Left kidney (tissue), 2 donors: ENCODE data around the gene GRID1. TPM values are rescaled to one million over a fixed set of nuclear protein-coding genes. Genes with fewer than 3 reads are reported as not detected.
"Not testable (repeated sequence)": the region's sequence is repeated elsewhere in the genome, so short reads cannot be mapped to it uniquely, and the experiment has no call there.

Source experiments
- DNase-seq: peaks from one replicate; pipeline ENCODE4 v3.0.0-alpha.2; 2013
- polyA plus RNA-seq: library from polyadenylated mRNA; unstranded; fragments of 120-200 nt; gene quantifications from one replicate; pipeline ENCODE4 v1.2.1, GENCODE V29; 2013; ENCODE audit not compliant: insufficient read length

GRID1 gene
- polyA plus RNA-seq, 1 donor = 1.1 TPM

GRCh38 chr10:85863301-85864172 lies 503.1 kb downstream of the GRID1 start:
- DNase-seq = no peak

GRCh38 chr10:85862771-85863170 lies 503.8 kb downstream of the GRID1 start:
- no peak for DNase-seq

GRCh38 chr10:85861513-85862197 lies 504.9 kb downstream of the GRID1 start:
- DNase-seq = no peak

- no peak for DNase-seq
Observed at GRCh38 chr10:85859859-85860258, 506.7 kb downstream of the GRID1 start.

GRCh38 chr10:85858776-85859515 lies 507.6 kb downstream of the GRID1 start:
- DNase-seq = no peak

- no peak for DNase-seq
Observed at GRCh38 chr10:85857791-85858190, 508.8 kb downstream of the GRID1 start.

- DNase-seq = no peak
Observed at GRCh38 chr10:85857305-85857704, 509.3 kb downstream of the GRID1 start.

- DNase-seq = no peak
Observed at GRCh38 chr10:85851934-85852333, 514.7 kb downstream of the GRID1 start.

GRCh38 chr10:85851325-85851724 lies 515.3 kb downstream of the GRID1 start:
- no peak for DNase-seq

GRCh38 chr10:85850736-85851135 lies 515.9 kb downstream of the GRID1 start:
- no peak for DNase-seq

GRCh38 chr10:85849315-85849714 lies 517.3 kb downstream of the GRID1 start:
- no peak for DNase-seq

GRCh38 chr10:85848756-85849155 lies 517.8 kb downstream of the GRID1 start:
- DNase-seq = no peak

GRCh38 chr10:85847085-85847484 lies 519.5 kb downstream of the GRID1 start:
- no peak for DNase-seq

- not testable (repeated sequence) for DNase-seq
Observed at GRCh38 chr10:85838660-85839059, 527.9 kb downstream of the GRID1 start.

- DNase-seq = no peak
Observed at GRCh38 chr10:85832988-85833387, 533.6 kb downstream of the GRID1 start.

GRCh38 chr10:85831422-85831821 lies 535.2 kb downstream of the GRID1 start:
- DNase-seq = no peak

- no peak for DNase-seq
Observed at GRCh38 chr10:85826377-85826776, 540.2 kb downstream of the GRID1 start.

GRCh38 chr10:85811405-85811804 lies 555.2 kb downstream of the GRID1 start:
- no peak for DNase-seq

- DNase-seq = no peak
Observed at GRCh38 chr10:85810674-85811073, 555.9 kb downstream of the GRID1 start.

- no peak for DNase-seq
Observed at GRCh38 chr10:85795460-85795859, 571.1 kb downstream of the GRID1 start.

- no peak for DNase-seq
Observed at GRCh38 chr10:85794553-85794952, 572.0 kb downstream of the GRID1 start.

GRCh38 chr10:85792533-85792858 lies 574.1 kb downstream of the GRID1 start:
- no peak for DNase-seq
